CD4-positive, alpha-beta memory T cell (primary cell): Measurements from ENCODE around the gene PANK3. TPM values are rescaled to one million over a fixed set of nuclear protein-coding genes. Genes with fewer than 3 reads are reported as not detected.
"Not testable (repeated sequence)": the region's sequence is repeated elsewhere in the genome, so short reads cannot be mapped to it uniquely, and the experiment has no call there.

Experiments
- CTCF ChIA-PET: fragments of 350-600 bp; sonication (Branson Sonifier 250); formaldehyde crosslinking; loops from one replicate; lab custom pipeline; 2021; ENCODE audit warnings: inconsistent platforms; ENCODE audit not compliant: partially characterized antibody; lab: Charles Lee
- POLR2A ChIA-PET: fragments of 350-600 bp; sonication (Branson Sonifier 250); formaldehyde crosslinking; loops from one replicate; lab custom pipeline; 2021; ENCODE audit not compliant: partially characterized antibody; lab: Charles Lee
- DNase-seq, 5 donors: peaks; one replicate each; pipeline versions ENCODE4 v3.0.0 to v3.0.0-alpha.2; 2020 to 2022; ENCODE audit warnings: mixed read lengths in 1 of 5
- H3K27ac ChIP-seq: one replicate; pipeline ENCODE4 v1.7.0; 2013; ENCODE audit warnings: low read depth, low read length
- H3K27me3 ChIP-seq: 2 replicates; pipeline ENCODE4 v1.7.0; 2013; ENCODE audit warnings: mild to moderate bottlenecking, low read length, moderate library complexity; ENCODE audit not compliant: insufficient read depth
- H3K36me3 ChIP-seq: 2 replicates; pipeline ENCODE4 v1.7.0; 2013; ENCODE audit warnings: mild to moderate bottlenecking, low read length, moderate library complexity; ENCODE audit not compliant: insufficient read depth
- H3K4me1 ChIP-seq: 2 replicates; pipeline ENCODE4 v1.7.0; 2013; ENCODE audit warnings: mild to moderate bottlenecking, low read length, moderate library complexity; ENCODE audit not compliant: insufficient read depth
- H3K4me3 ChIP-seq, 2 donors: one replicate each; pipeline ENCODE4 v1.7.0; 2013; ENCODE audit warnings: low read length in 2 of 2, mild to moderate bottlenecking in 1 of 2
- H3K9me3 ChIP-seq, 2 donors: one replicate each; pipeline ENCODE4 v1.7.0; 2013; ENCODE audit warnings: low read length in 2 of 2, control low read depth in 1 of 2; ENCODE audit not compliant: control insufficient read depth in 1 of 2
- H3K27ac Mint-ChIP-seq, 7 donors: one replicate each; pipeline ENCODE4 v1.8.0; 2020 to 2021; ENCODE audit warnings: mixed read lengths in 7 of 7, mild to moderate bottlenecking in 6 of 7, inconsistent platforms in 3 of 7, moderate library complexity in 3 of 7
- H3K27me3 Mint-ChIP-seq, 2 donors: one replicate each; pipeline ENCODE4 v1.8.0; 2020 to 2021; ENCODE audit warnings: mixed read lengths in 2 of 2
- H3K36me3 Mint-ChIP-seq, 2 donors: one replicate each; pipeline ENCODE4 v1.8.0; 2020 to 2021; ENCODE audit warnings: mixed read lengths in 2 of 2, inconsistent platforms in 1 of 2, mild to moderate bottlenecking in 1 of 2
- H3K4me1 Mint-ChIP-seq, 4 donors: one replicate each; pipeline ENCODE4 v1.8.0; 2020 to 2021; ENCODE audit warnings: mixed read lengths in 4 of 4, mild to moderate bottlenecking in 1 of 4
- H3K4me3 Mint-ChIP-seq, 8 donors: one replicate each; pipeline ENCODE4 v1.8.0; 2020 to 2021; ENCODE audit warnings: mixed read lengths in 8 of 8, mild to moderate bottlenecking in 7 of 8, moderate library complexity in 6 of 8, inconsistent platforms in 3 of 8
- H3K9me3 Mint-ChIP-seq, 8 donors: one replicate each; pipeline ENCODE4 v1.8.0; 2020 to 2021; ENCODE audit warnings: mixed read lengths in 8 of 8, mild to moderate bottlenecking in 5 of 8, inconsistent platforms in 3 of 8, moderate library complexity in 1 of 8
- intact Hi-C: fragments of 100-400 bp; cut with micrococcal nuclease; formaldehyde crosslinking; loops from one replicate; pipeline ENCODE4 v1.15.1; 2023
- polyA plus RNA-seq, 2 donors: library from polyadenylated mRNA; unstranded; fragments of 300-500 nt; fragmentation: Illumina TruSeq; gene quantifications; one replicate each; pipeline ENCODE4 v1.2.3, GENCODE V29; 2021
- total RNA-seq, 2 experiments: library from RNA; stranded (reverse); gene quantifications; one replicate each; pipeline ENCODE4 v1.2.3, GENCODE V29; 2021

The PANK3 gene
- total and polyA plus RNA-seq, 4 experiments from 2014 or later: 1.4 to 59.8 (median 33.0) TPM

DNA sequence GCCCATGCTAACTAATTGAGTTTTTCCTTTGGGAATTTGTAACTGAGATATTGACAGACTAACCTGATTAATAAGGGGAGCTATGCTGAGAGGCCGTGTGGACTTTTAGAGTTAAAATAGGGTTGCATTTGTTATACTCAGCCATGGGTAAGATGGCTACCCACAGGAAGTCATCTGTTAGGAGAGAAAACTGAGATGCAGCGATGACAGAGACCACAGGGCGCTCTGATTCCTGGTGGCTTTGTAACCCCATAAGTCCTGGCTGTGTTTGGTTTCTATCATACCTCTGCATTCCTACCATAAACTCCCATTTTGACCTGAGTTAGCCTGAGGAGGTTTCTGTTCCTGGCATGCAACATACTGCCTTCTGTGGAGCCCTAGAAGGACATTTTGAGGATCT lies 19.5 kb upstream of the PANK3 start:
- DNase-seq: no peak
- Histone ChIP-seq H3K36me3 (no peaks in the 10 kb centered on the region), H3K27me3 (no peaks in the 10 kb centered on the region), H3K27ac (no peak overlapping the region), H3K4me1 (no peaks in the 10 kb centered on the region), H3K4me3 (no peak overlapping the region), H3K9me3 (no peaks in the 10 kb centered on the region)
- Mint-ChIP-seq H3K4me3 (no peak overlapping the region), H3K9me3 (peaks cover 0 to 28% (median 6%) of the 10 kb centered on the region in 8 donors), H3K36me3 (peaks cover 0 to 4% of the 10 kb centered on the region in 2 donors), H3K27me3 (peaks cover 12 to 34% of the 10 kb centered on the region in 2 donors), H3K27ac (no peak overlapping the region), H3K4me1 (no peaks in the 10 kb centered on the region)
- intact Hi-C loops: no loop called here
- ChIA-PET POLR2A (no interaction called here), CTCF (no interaction called here)

DNA sequence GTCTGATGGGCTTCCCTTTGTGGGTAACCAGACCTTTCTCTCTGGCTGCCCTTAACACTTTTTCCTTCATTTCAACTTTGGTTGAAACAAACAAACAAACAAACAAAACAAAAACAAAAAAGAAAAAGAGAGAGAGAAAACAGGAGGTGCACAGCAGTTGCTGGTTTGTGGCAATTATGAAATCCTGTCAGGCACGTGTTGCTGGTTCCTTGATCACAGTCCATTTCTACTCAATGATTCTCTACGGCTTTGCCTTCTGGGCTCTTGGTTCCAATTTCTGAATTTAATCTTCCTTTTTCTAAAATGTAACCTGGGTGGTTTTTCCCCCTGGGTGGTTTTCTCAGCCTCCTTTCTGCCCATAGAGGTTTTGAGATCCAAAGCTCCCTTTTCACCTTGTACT lies 17.8 kb upstream of the PANK3 start:
- no peaks in the 10 kb centered on the region for H3K4me1 Mint-ChIP-seq
- Histone ChIP-seq H3K27ac (no peak overlapping the region), H3K4me1 (no peaks in the 10 kb centered on the region), H3K4me3 (no peak overlapping the region), H3K27me3 (no peaks in the 10 kb centered on the region), H3K36me3 (no peaks in the 10 kb centered on the region), H3K9me3 (no peaks in the 10 kb centered on the region)
- H3K36me3 Mint-ChIP-seq: peaks cover 0 to 4% of the 10 kb centered on the region in 2 donors
- intact Hi-C loops: no loop called here
- peaks cover 9 to 37% of the 10 kb centered on the region in 2 donors for H3K27me3 Mint-ChIP-seq
- POLR2A ChIA-PET: no interaction called here
- H3K4me3 Mint-ChIP-seq: no peak overlapping the region
- no peak for DNase-seq
- CTCF ChIA-PET: no interaction called here
- no peak overlapping the region for H3K27ac Mint-ChIP-seq
- H3K9me3 Mint-ChIP-seq: peaks cover 0 to 28% (median 6%) of the 10 kb centered on the region in 8 donors

DNA sequence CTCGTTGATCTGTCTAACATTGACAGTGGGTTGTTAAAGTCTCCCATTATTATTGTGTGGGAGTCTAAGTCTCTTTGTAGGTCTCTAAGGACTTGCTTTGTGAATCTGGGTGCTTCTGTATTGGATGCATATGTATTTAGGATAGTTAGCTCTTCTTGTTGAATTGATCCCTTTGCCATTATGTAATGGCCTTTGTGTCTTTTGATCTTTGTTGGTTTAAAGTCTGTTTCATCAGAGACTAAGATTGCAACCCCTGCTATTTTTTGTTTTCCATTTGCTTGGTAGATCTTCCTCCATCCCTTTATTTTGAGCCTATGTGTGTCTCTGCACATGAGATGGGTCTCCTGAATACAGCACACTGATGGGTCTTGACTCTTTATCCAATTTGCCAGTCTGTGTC lies 17.0 kb upstream of the PANK3 start:
- peaks cover 9 to 36% of the 10 kb centered on the region in 2 donors for H3K27me3 Mint-ChIP-seq
- H3K4me1 ChIP-seq, H3K36me3 ChIP-seq, H3K36me3 Mint-ChIP-seq, H3K4me3 Mint-ChIP-seq, H3K4me3 ChIP-seq, CTCF ChIA-PET, H3K27ac ChIP-seq, H3K27me3 ChIP-seq, intact Hi-C loops, DNase-seq, H3K27ac Mint-ChIP-seq, H3K9me3 ChIP-seq, H3K4me1 Mint-ChIP-seq, POLR2A ChIA-PET: not testable (repeated sequence)
- H3K9me3 Mint-ChIP-seq: peaks cover 0 to 28% (median 6%) of the 10 kb centered on the region in 8 donors

DNA sequence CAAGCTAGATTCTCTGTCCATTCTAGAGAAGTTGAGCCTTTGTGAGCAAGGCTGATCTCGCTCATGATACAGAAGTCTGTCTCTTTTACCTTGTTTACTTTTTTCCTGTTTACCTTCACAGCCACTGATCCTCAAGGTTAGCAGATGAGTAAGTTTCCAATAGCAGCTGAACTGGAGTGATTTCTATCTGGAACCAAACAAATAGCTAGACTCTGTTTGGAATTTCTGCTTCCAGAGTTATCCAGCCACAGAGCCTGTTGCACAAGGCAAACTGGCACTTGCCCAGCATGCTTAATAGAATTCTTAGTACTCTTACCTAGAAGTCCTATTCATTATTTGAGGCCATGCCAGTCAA lies 12.8 kb upstream of the PANK3 start:
- Histone ChIP-seq H3K27ac (no peak overlapping the region), H3K4me1 (no peaks in the 10 kb centered on the region), H3K27me3 (no peaks in the 10 kb centered on the region), H3K9me3 (no peaks in the 10 kb centered on the region), H3K4me3 (no peak overlapping the region), H3K36me3 (no peaks in the 10 kb centered on the region)
- ChIA-PET CTCF (no interaction called here), POLR2A (interaction anchor here (1.7 kb wide), 1 partner anchor 12 kb away, joined by 7 read pairs; no protein-coding TSS in a partner anchor)
- Mint-ChIP-seq H3K4me1 (no peaks in the 10 kb centered on the region), H3K27ac (no peak overlapping the region), H3K9me3 (peaks cover 0 to 21% (median 1%) of the 10 kb centered on the region in 8 donors), H3K4me3 (no peak overlapping the region), H3K27me3 (peaks cover 14 to 27% of the 10 kb centered on the region in 2 donors), H3K36me3 (no peaks in the 10 kb centered on the region)
- DNase-seq: no peak
- intact Hi-C loops: no loop called here

DNA sequence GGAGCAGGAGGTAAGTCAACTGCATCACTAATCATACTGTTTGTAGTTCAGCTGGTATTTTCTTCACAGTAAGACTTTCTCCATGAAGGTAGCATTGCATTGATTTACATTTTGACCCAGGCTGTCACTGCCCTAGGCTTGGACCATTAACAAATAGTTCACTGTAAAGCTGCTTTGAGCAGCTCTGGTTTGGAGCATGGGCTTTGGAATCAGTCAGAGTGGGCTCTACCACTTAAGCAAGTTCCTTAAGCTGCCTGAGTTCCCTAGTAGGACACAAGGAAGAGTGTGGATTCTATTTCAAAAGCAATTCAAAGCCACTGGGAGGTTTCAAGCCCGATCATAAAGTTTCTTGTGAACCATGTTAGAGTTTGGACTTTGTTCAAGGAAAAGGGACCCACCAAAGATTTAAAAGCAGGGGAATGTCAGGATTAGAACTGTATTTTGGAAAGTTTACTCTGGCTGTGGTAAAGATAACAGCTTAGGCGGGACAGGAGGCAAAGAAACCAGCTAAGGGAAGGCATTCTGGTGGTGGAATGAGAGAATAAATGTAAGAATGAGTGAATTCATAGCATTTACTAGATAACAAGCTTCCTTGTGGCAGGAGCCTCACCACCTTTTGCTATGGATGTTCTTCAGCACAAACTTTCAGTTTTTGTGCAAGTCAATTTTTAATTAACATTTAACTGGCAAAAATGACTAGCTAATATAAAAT lies 12.3 kb upstream of the PANK3 start:
- Mint-ChIP-seq H3K27me3 (peaks cover 15 to 29% of the 10 kb centered on the region in 2 donors), H3K36me3 (no peaks in the 10 kb centered on the region), H3K9me3 (peaks cover 0 to 15% (median under 1%) of the 10 kb centered on the region in 8 donors), H3K4me3 (no peak overlapping the region), H3K4me1 (no peaks in the 10 kb centered on the region), H3K27ac (peak overlapping the region in 1 of 7 donors; percentile 19)
- ChIA-PET CTCF (no interaction called here), POLR2A (interaction anchor here (1.7 kb wide), 1 partner anchor 11 kb away, joined by 7 read pairs; no protein-coding TSS in a partner anchor)
- no peak for DNase-seq
- H3K4me3 ChIP-seq: no peak overlapping the region
- no peaks in the 10 kb centered on the region for H3K27me3 ChIP-seq
- intact Hi-C loops: no loop called here
- no peak overlapping the region for H3K27ac ChIP-seq
- no peaks in the 10 kb centered on the region for H3K4me1 ChIP-seq
- H3K9me3 ChIP-seq: no peaks in the 10 kb centered on the region
- no peaks in the 10 kb centered on the region for H3K36me3 ChIP-seq

DNA sequence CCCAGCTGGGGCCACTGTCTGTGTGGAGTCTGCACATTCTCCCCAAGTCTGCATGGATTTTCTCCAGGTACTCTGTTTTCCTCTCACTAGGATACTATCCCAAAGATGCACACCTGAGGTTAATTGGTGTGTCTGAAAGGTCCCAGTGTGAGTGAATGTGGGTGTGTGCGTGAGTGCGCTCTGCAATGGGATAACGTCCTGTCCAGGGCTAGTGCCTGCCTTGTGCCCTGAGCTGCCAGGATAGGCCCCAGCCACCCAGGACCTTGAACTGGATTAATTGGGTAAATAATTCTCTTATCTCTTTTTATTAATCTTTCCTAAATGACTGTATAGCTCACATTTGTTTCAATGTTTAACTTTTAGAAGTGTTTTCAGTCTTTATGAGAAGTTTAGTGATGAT lies 11.5 kb upstream of the PANK3 start:
- no peaks in the 10 kb centered on the region for H3K27me3 ChIP-seq
- H3K9me3 ChIP-seq: no peaks in the 10 kb centered on the region
- CTCF ChIA-PET: interaction anchor here (1.0 kb wide), 1 partner anchor 23 kb away, joined by 3 read pairs; no protein-coding TSS in a partner anchor
- H3K4me3 Mint-ChIP-seq: no peak overlapping the region
- H3K27ac Mint-ChIP-seq: no peak overlapping the region
- no peak overlapping the region for H3K27ac ChIP-seq
- POLR2A ChIA-PET: interaction anchor here (1.7 kb wide), 1 partner anchor 11 kb away, joined by 7 read pairs; no protein-coding TSS in a partner anchor
- no peak overlapping the region for H3K4me3 ChIP-seq
- no peaks in the 10 kb centered on the region for H3K36me3 ChIP-seq
- no peak for DNase-seq
- peaks cover 0 to 7% (median 0%) of the 10 kb centered on the region in 8 donors for H3K9me3 Mint-ChIP-seq
- intact Hi-C loops: no loop called here
- peaks cover 21 to 30% of the 10 kb centered on the region in 2 donors for H3K27me3 Mint-ChIP-seq
- H3K4me1 Mint-ChIP-seq: no peaks in the 10 kb centered on the region
- H3K36me3 Mint-ChIP-seq: no peaks in the 10 kb centered on the region
- no peaks in the 10 kb centered on the region for H3K4me1 ChIP-seq

DNA sequence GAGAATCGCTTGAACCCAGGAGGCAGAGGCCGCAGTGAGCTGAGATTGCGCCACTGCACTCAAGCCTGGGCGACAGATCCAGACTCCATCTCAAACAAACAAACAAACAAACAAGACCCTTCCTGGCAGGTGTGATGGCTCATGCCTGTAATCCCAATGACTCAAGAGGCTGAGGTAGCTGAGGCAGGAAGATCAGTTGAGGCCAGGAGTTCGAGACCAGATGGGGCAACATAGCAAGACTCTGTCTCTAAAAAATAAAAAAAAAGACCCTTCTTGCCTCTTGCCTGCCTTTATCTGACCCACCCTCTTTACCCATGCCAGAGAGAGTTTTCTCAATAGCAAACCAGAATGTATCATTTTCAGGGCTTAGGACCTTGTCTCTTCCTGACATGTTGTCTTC lies 8.8 kb upstream of the PANK3 start:
- intact Hi-C loops: no loop called here
- Histone ChIP-seq H3K4me1 (no peaks in the 10 kb centered on the region), H3K4me3 (no peak overlapping the region), H3K27ac (no peak overlapping the region), H3K36me3 (no peaks in the 10 kb centered on the region), H3K27me3 (no peaks in the 10 kb centered on the region), H3K9me3 (no peaks in the 10 kb centered on the region)
- Mint-ChIP-seq H3K4me3 (no peak overlapping the region), H3K27me3 (peaks cover 22 to 23% of the 10 kb centered on the region in 2 donors), H3K4me1 (no peaks in the 10 kb centered on the region), H3K27ac (no peak overlapping the region), H3K9me3 (no peaks in the 10 kb centered on the region), H3K36me3 (no peaks in the 10 kb centered on the region)
- no peak for DNase-seq
- CTCF ChIA-PET: no interaction called here
- POLR2A ChIA-PET: no interaction called here
